ENCODE results near the gene SCAP.

DNA sequence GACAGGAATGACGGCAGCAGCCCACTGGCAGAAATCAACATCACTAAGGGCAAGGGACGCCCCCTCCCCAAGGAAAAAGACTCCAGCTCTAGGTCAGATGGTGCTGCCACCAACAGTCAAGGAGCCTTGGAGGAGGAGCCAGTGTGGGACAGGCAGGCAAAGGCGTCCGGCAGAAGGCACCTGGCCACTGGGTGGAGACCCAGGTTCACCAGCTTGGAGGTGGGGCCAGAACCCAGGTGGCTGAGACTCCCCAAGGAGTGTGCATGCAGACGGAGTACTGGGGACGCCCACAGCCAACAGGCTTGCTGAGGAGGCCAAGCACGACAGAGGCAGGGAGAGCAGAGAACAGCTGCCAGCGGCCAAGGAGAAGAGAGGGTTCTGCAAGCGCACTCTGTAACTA, 59.7 kb downstream of the SCAP start:
- TF ChIP-seq, protein P1, sequence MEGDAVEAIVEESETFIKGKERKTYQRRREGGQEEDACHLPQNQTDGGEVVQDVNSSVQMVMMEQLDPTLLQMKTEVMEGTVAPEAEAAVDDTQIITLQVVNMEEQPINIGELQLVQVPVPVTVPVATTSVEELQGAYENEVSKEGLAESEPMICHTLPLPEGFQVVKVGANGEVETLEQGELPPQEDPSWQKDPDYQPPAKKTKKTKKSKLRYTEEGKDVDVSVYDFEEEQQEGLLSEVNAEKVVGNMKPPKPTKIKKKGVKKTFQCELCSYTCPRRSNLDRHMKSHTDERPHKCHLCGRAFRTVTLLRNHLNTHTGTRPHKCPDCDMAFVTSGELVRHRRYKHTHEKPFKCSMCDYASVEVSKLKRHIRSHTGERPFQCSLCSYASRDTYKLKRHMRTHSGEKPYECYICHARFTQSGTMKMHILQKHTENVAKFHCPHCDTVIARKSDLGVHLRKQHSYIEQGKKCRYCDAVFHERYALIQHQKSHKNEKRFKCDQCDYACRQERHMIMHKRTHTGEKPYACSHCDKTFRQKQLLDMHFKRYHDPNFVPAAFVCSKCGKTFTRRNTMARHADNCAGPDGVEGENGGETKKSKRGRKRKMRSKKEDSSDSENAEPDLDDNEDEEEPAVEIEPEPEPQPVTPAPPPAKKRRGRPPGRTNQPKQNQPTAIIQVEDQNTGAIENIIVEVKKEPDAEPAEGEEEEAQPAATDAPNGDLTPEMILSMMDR (IDR thresholded peaks at IDR 0.05), result no peak
- TF ChIP-seq POLR2A (IDR thresholded peaks at IDR 0.05), result no peak

Measured in ovary (tissue), 3 donors.